Stimulated activated CD4-positive, alpha-beta T cell treated with anti-CD3 and anti-CD28 coated beads, Interleukin-2, amount 100 ng/mL, for 24 hours (primary cell): Measurements from ENCODE around the gene LONRF2.

Source experiments
- DNase-seq, 2 donors: peaks; one replicate each; pipeline ENCODE4 v3.0.0-alpha.2; 2020

Gene LONRF2

GRCh38 chr2:100274076-100274475 is 48.2 kb downstream of the LONRF2 start:
- DNase-seq: no peak

- DNase-seq: no peak
These were observed 48.9 kb downstream of the LONRF2 start for GRCh38 chr2:100273387-100273786.

- no peak for DNase-seq
These were observed 49.4 kb downstream of the LONRF2 start for GRCh38 chr2:100272841-100273329.

GRCh38 chr2:100271210-100271609 is 51.1 kb downstream of the LONRF2 start:
- no peak for DNase-seq

- DNase-seq: no peak
These were observed 51.7 kb downstream of the LONRF2 start for GRCh38 chr2:100270381-100271146.

GRCh38 chr2:100269889-100270288 is 52.4 kb downstream of the LONRF2 start:
- no peak for DNase-seq

- no peak for DNase-seq
These were observed 53.3 kb downstream of the LONRF2 start for GRCh38 chr2:100268986-100269385.

- DNase-seq: no peak
These were observed 54.5 kb downstream of the LONRF2 start for GRCh38 chr2:100267751-100268150.

- no peak for DNase-seq
These were observed 56.2 kb downstream of the LONRF2 start for GRCh38 chr2:100266126-100266525.

- DNase-seq: no peak
These were observed 57.1 kb downstream of the LONRF2 start for GRCh38 chr2:100265226-100265625.

- DNase-seq: no peak
These were observed 57.6 kb downstream of the LONRF2 start for GRCh38 chr2:100264651-100265050.

- DNase-seq: no peak
These were observed 58.2 kb downstream of the LONRF2 start for GRCh38 chr2:100264121-100264520.

GRCh38 chr2:100262555-100263320 is 59.6 kb downstream of the LONRF2 start:
- peak; percentile 66 to 68 for DNase-seq

GRCh38 chr2:100262046-100262445 is 60.3 kb downstream of the LONRF2 start:
- DNase-seq: no peak

- DNase-seq: peak in 1 of 2 donors; percentile 28
These were observed 61.3 kb downstream of the LONRF2 start for GRCh38 chr2:100260712-100261620.

- no peak for DNase-seq
These were observed 63.2 kb downstream of the LONRF2 start for GRCh38 chr2:100259106-100259505.

- DNase-seq: no peak
These were observed 64.4 kb downstream of the LONRF2 start for GRCh38 chr2:100257939-100258338.

GRCh38 chr2:100256849-100257248 is 65.5 kb downstream of the LONRF2 start:
- DNase-seq: no peak

GRCh38 chr2:100256416-100256815 is 65.9 kb downstream of the LONRF2 start:
- no peak for DNase-seq

- DNase-seq: no peak
These were observed 67.6 kb downstream of the LONRF2 start for GRCh38 chr2:100254646-100255210.

GRCh38 chr2:100253786-100254185 is 68.5 kb downstream of the LONRF2 start:
- DNase-seq: no peak
